ENCODE measurements around the gene MARK4.

The MARK4 gene

DNA sequence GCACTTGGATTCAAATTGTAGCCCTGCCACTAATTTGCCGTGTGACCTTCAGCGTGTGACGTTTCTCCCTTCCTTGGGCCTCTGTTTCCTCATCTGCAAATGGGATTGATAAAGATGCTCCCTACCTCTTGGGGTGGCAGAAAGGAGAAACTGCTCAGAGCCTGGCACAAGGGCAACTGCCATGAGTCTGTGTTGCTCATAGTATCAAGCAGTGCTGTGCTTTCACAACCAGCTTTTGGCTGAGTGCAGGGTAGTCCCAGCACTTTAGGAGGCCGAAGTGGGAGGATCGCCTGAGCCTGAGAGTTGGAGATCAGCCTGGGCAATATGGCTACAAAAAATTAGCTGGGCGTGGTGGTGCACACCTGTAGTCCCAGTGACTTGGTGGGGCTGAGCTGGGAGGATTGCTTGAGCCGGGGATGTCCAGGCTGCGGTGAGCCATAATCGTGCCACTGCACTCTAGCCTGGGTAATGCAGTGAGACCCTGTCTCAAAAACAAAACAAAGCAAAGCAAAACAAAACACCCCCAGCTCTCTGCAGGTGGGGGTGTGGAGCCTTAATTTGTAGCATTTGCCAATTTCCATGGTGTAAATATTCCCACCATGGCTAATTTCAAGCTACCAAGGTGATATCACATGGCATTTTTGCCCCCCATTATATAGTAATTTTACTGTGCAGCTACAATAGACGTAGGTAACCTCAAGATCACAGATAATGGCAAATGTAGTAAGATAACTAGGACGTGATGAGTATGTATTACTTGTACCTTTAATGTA lies 1.6 kb upstream of the MARK4 start:
- no peak overlapping the region for H3K4me3 ChIP-seq (ENCODE audit: low read length)
- TF ChIP-seq CTCF (IDR thresholded peaks at IDR 0.05; ENCODE audit: insufficient read depth, low read depth, low read length, missing control alignments), result no peak
- DNase-seq (ENCODE audit: low read depth), result peak; percentile 35

DNA sequence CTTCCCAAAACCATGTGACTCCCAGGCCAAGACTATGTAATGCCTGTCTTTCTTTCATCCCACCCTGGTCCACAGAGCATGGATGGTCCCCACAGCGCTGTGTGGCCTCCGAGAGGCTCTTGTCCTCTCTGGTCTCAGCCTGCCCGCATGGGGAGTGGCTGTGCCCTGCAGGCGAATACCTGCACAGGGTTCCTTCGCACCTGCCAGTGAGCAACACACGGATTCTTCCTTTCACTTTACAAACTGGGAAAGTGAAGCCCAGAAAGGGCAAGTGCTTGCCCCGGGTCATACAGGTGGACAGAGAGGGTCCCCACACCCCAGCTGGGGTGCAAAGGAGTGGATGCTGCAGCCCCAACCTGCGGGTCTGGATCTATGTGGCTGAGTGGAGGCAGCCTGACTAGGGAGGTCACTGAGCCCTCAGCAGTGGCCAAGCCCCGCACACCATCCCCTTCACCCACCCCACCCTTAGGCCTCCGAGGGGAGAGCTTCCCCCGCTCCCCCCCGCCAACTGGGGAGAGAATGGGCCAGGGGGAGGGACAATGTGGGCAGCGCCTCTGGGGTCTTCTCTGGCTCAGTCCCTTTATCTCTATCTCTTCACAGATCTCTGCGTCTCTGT lies 747 bp upstream of the MARK4 start:
- TF ChIP-seq CTCF (IDR thresholded peaks at IDR 0.05; ENCODE audit: insufficient read depth, low read depth, low read length, missing control alignments), result no peak
- peak overlapping the region; percentile 58 for H3K4me3 ChIP-seq (ENCODE audit: low read length)
- peak; percentile 69 for DNase-seq (ENCODE audit: low read depth)

GRCh38 chr19:45251452-45252354 lies 632 bp downstream of the MARK4 start:
- DNase-seq (ENCODE audit: low read depth), result peak; percentile 7
- TF ChIP-seq CTCF (IDR thresholded peaks at IDR 0.05; ENCODE audit: insufficient read depth, low read depth, low read length, missing control alignments), result no peak
- H3K4me3 ChIP-seq (ENCODE audit: low read length), result peak overlapping the region; percentile 88

DNA sequence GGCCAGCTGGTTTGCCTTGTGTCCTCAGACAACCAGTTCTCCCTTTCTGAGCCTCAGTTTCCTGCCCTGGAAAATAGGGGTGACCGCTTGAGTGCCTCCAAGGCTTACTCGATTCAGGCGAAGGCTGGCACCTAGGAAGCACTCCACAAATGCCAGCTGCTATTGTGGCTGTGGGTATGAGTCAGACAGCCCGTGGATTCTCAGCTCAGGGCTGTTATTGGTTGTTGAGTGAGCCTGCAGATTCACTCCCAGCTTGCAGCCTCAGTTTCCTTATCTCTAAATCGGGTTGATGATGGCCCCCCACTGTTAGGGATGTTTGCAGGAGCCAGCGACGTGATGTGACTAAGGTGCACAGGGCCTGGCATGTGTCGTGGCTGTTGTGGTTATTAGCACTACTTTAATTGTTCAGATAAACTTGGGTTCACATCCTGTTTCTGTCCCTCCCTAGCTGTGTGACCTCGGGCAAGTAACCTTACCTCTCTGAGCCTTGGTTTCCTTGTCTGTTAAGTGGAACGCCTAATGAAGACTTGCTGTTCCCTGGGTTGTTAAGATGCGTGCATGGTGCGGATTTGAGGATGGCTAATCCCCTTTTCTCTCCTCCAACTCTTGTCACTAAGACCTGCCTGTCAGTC lies 2.4 kb downstream of the MARK4 start:
- DNase-seq (ENCODE audit: low read depth), result peak; percentile 63
- TF ChIP-seq CTCF (IDR thresholded peaks at IDR 0.05; ENCODE audit: insufficient read depth, low read depth, low read length, missing control alignments), result no peak
- no peak overlapping the region for H3K4me3 ChIP-seq (ENCODE audit: low read length)

GRCh38 chr19:45254044-45254531 lies 3.0 kb downstream of the MARK4 start:
- H3K4me3 ChIP-seq (ENCODE audit: low read length), result no peak overlapping the region
- TF ChIP-seq CTCF (IDR thresholded peaks at IDR 0.05; ENCODE audit: insufficient read depth, low read depth, low read length, missing control alignments), result peak; percentile 30
- DNase-seq (ENCODE audit: low read depth), result no peak

- no peak overlapping the region for H3K4me3 ChIP-seq (ENCODE audit: low read length)
- no peak for DNase-seq (ENCODE audit: low read depth)
- TF ChIP-seq CTCF (IDR thresholded peaks at IDR 0.05; ENCODE audit: insufficient read depth, low read depth, low read length, missing control alignments), result no peak
Observed at GRCh38 chr19:45255611-45256157, 4.6 kb downstream of the MARK4 start.
